Stomach (tissue), 4 donors: ENCODE data around the gene LILRB5.

ENCODE experiments used
- EP300 ChIP-seq: sonication (generic); formaldehyde crosslinking; IDR thresholded peaks from one replicate; pipeline ENCODE4 v1.6.1; 2017; ENCODE audit warnings: antibody characterized with exemption
- POLR2A ChIP-seq, 4 donors: fragments of 450-650 bp; IDR thresholded peaks; one replicate each; pipeline ENCODE4 v1.6.1; 2016; ENCODE audit warnings: antibody characterized with exemption in 4 of 4, control low read depth in 2 of 4, mild to moderate bottlenecking in 1 of 4, moderate library complexity in 1 of 4
- TF ChIP-seq, protein P1 (sequence below), 7 experiments: fragments of 450-650 bp in 4 of 7; fragments of 200-600 bp in 3 of 7; sonication (generic) in 3 of 7; IDR thresholded peaks; one replicate each; pipeline ENCODE4 v1.5.1; 2016 to 2019; ENCODE audit warnings: antibody characterized with exemption in 7 of 7, control low read depth in 2 of 7, mild to moderate bottlenecking in 1 of 7

DNA sequence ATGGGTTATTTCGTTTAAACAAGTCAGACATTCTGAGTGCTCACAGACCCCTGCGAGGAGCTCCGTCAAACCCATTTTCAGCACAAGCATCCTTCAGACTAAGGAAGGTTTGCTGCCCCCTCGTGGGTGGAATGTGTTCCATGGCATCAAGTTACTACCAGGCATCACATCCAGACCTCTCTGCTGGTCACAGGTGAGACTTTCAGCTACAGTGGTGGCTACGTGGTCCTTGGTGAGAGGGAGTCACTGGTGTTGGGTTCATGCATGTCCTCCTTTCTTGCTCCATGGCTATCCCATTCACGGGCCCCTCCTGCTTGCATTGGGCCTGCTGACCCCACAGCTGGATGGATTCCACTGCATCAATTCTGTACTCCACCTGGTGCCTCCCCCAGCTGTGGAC, 9.1 kb upstream of the LILRB5 start:
- TF ChIP-seq, protein P1, sequence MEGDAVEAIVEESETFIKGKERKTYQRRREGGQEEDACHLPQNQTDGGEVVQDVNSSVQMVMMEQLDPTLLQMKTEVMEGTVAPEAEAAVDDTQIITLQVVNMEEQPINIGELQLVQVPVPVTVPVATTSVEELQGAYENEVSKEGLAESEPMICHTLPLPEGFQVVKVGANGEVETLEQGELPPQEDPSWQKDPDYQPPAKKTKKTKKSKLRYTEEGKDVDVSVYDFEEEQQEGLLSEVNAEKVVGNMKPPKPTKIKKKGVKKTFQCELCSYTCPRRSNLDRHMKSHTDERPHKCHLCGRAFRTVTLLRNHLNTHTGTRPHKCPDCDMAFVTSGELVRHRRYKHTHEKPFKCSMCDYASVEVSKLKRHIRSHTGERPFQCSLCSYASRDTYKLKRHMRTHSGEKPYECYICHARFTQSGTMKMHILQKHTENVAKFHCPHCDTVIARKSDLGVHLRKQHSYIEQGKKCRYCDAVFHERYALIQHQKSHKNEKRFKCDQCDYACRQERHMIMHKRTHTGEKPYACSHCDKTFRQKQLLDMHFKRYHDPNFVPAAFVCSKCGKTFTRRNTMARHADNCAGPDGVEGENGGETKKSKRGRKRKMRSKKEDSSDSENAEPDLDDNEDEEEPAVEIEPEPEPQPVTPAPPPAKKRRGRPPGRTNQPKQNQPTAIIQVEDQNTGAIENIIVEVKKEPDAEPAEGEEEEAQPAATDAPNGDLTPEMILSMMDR (IDR thresholded peaks at IDR 0.05), result peak in 5 of 7 experiments; percentile 22 to 77 (median 60)
- no peak for TF ChIP-seq POLR2A (IDR thresholded peaks at IDR 0.05)
- no peak for TF ChIP-seq EP300
